ENCODE measurements around the gene SAMD11. TPM values are rescaled to one million over a fixed set of nuclear protein-coding genes. Genes with fewer than 3 reads are reported as not detected.
A peak's percentile ranks its signal among the peaks of the same experiment; 100 is the strongest.

Gene SAMD11
- total and polyA plus RNA-seq, 10 of the 15 experiments (the other 5 are each of a cell fraction or from before 2014, with no cell fraction given), result 0.04 to 0.31 (median 0.19) TPM; not detected in 6

DNA sequence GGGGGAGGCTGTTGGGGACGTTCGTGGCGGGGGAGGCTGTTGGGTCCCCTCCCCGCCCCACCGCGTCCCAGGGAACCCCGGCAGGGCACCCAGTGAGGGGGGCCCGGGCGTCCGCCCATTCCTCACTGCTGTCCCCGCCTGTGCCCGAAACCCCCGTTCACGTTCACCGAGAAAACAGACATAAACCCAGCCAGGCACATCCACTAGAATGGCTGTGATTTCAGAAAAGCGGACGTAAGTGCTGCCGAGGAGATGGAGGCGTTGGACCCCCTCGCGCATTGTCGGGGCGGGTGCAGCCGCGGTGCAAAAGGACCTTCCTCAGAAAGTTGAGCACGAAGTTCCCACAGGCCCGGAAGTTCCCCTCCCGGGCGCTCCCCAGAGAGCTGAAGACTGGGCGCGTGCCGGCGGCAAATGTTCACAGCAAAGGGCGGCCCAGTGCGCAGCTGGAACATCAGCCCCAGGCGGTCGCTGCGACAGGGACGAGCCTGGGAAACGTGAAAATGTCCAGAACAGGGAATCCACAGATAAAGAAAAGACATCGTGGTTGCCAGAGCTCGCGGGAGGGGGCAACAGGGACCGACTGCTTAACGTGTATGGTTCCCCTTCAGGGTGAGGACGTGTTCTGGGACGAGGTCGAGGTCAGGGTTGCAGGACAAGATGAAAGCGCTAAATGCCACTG is 18.5 kb upstream of the SAMD11 start (continued):
- TF ChIP-seq, protein P1, sequence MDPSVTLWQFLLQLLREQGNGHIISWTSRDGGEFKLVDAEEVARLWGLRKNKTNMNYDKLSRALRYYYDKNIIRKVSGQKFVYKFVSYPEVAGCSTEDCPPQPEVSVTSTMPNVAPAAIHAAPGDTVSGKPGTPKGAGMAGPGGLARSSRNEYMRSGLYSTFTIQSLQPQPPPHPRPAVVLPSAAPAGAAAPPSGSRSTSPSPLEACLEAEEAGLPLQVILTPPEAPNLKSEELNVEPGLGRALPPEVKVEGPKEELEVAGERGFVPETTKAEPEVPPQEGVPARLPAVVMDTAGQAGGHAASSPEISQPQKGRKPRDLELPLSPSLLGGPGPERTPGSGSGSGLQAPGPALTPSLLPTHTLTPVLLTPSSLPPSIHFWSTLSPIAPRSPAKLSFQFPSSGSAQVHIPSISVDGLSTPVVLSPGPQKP (IDR thresholded peaks at IDR 0.05; ENCODE audit: low read depth, low read length), result peak; percentile 69; the same call in 1 of the 2 replicates
- no peak for TF ChIP-seq CHD4 (IDR thresholded peaks at IDR 0.05)
- no peak for TF ChIP-seq GABPA (IDR thresholded peaks at IDR 0.05; ENCODE audit: low read depth)
- no peak for TF ChIP-seq CHD1 (IDR thresholded peaks at IDR 0.05; ENCODE audit: low read depth, low read length)
- no peak for TF ChIP-seq NR2C2 (IDR thresholded peaks at IDR 0.05; ENCODE audit: borderline replicate concordance, control insufficient read depth, insufficient read length, low read depth)
- TF ChIP-seq, protein P2, sequence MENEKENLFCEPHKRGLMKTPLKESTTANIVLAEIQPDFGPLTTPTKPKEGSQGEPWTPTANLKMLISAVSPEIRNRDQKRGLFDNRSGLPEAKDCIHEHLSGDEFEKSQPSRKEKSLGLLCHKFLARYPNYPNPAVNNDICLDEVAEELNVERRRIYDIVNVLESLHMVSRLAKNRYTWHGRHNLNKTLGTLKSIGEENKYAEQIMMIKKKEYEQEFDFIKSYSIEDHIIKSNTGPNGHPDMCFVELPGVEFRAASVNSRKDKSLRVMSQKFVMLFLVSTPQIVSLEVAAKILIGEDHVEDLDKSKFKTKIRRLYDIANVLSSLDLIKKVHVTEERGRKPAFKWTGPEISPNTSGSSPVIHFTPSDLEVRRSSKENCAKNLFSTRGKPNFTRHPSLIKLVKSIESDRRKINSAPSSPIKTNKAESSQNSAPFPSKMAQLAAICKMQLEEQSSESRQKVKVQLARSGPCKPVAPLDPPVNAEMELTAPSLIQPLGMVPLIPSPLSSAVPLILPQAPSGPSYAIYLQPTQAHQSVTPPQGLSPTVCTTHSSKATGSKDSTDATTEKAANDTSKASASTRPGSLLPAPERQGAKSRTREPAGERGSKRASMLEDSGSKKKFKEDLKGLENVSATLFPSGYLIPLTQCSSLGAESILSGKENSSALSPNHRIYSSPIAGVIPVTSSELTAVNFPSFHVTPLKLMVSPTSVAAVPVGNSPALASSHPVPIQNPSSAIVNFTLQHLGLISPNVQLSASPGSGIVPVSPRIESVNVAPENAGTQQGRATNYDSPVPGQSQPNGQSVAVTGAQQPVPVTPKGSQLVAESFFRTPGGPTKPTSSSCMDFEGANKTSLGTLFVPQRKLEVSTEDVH (IDR thresholded peaks at IDR 0.05; ENCODE audit: low read depth, partially characterized antibody), result no peak
- TF ChIP-seq FOXK2 (IDR thresholded peaks at IDR 0.05), result no peak
- TF ChIP-seq FOXM1 (IDR thresholded peaks at IDR 0.05; ENCODE audit: low read depth, low read length), result no peak
- no peak for TF ChIP-seq CBX3 (IDR thresholded peaks at IDR 0.05; ENCODE audit: borderline replicate concordance, low read depth)
- no peak for TF ChIP-seq WRNIP1 (IDR thresholded peaks at IDR 0.05; ENCODE audit: borderline replicate concordance, low read depth, low read length)
- TF ChIP-seq HCFC1 (IDR thresholded peaks at IDR 0.05; ENCODE audit: low read length), result no peak
- TF ChIP-seq POU2F2 (IDR thresholded peaks at IDR 0.05; ENCODE audit: borderline replicate concordance, low read depth, low read length), result no peak
- peak; percentile 71; the same call in 1 of the 2 replicates for TF ChIP-seq NBN (IDR thresholded peaks at IDR 0.05)
- TF ChIP-seq RCOR1 (conservative IDR thresholded peaks at IDR 0.05; ENCODE audit: low read depth, low read length), result no peak
- TF ChIP-seq JUND (IDR thresholded peaks at IDR 0.05; ENCODE audit: low read depth, low read length), result no peak
- TF ChIP-seq, protein P3, sequence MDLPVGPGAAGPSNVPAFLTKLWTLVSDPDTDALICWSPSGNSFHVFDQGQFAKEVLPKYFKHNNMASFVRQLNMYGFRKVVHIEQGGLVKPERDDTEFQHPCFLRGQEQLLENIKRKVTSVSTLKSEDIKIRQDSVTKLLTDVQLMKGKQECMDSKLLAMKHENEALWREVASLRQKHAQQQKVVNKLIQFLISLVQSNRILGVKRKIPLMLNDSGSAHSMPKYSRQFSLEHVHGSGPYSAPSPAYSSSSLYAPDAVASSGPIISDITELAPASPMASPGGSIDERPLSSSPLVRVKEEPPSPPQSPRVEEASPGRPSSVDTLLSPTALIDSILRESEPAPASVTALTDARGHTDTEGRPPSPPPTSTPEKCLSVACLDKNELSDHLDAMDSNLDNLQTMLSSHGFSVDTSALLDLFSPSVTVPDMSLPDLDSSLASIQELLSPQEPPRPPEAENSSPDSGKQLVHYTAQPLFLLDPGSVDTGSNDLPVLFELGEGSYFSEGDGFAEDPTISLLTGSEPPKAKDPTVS (IDR thresholded peaks at IDR 0.05; ENCODE audit: low read depth, low read length), result no peak
- no peak for TF ChIP-seq ESRRA (IDR thresholded peaks at IDR 0.05; ENCODE audit: low read length)
- no peak for TF ChIP-seq SPI1 (IDR thresholded peaks at IDR 0.05; ENCODE audit: borderline replicate concordance, insufficient read depth, low read depth, low read length)
- no peak for TF ChIP-seq SMAD5 (IDR thresholded peaks at IDR 0.05; ENCODE audit: low read depth)
- TF ChIP-seq MYB (IDR thresholded peaks at IDR 0.05; ENCODE audit: borderline replicate concordance, low read depth, low read length), result no peak
- TF ChIP-seq CEBPB (IDR thresholded peaks at IDR 0.05; ENCODE audit: borderline replicate concordance in 1 of 2, low read depth in 2 of 2, low read length in 2 of 2), result no peak
- TF ChIP-seq, protein P4, sequence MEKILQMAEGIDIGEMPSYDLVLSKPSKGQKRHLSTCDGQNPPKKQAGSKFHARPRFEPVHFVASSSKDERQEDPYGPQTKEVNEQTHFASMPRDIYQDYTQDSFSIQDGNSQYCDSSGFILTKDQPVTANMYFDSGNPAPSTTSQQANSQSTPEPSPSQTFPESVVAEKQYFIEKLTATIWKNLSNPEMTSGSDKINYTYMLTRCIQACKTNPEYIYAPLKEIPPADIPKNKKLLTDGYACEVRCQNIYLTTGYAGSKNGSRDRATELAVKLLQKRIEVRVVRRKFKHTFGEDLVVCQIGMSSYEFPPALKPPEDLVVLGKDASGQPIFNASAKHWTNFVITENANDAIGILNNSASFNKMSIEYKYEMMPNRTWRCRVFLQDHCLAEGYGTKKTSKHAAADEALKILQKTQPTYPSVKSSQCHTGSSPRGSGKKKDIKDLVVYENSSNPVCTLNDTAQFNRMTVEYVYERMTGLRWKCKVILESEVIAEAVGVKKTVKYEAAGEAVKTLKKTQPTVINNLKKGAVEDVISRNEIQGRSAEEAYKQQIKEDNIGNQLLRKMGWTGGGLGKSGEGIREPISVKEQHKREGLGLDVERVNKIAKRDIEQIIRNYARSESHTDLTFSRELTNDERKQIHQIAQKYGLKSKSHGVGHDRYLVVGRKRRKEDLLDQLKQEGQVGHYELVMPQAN (conservative IDR thresholded peaks at IDR 0.05), result no peak
- TF ChIP-seq SIX5 (IDR thresholded peaks at IDR 0.05; ENCODE audit: low read depth, low read length, severe bottlenecking), result no peak
- TF ChIP-seq KLF5 (IDR thresholded peaks at IDR 0.05; ENCODE audit: partially characterized antibody), result no peak
- peak; percentile 14 for TF ChIP-seq SMAD1 (IDR thresholded peaks at IDR 0.05; ENCODE audit: low read depth, partially characterized antibody)
